HCT116 (cell line): ENCODE results near the gene PARP9.
A peak's percentile ranks its signal among the peaks of the same experiment; 100 is the strongest.

Experiments used
- CEBPB ChIP-seq: IDR thresholded peaks from 2 replicates; pipeline ENCODE4 v1.6.1; 2012; ENCODE audit warnings: low read depth
- CTCF ChIP-seq, 3 experiments: fragments of 200-600 bp in 1 of 3; sonication (generic) in 1 of 3; IDR thresholded peaks in 2 of 3; conservative IDR thresholded peaks in 1 of 3; 2 replicates each; pipeline ENCODE4 v1.5.1; 2012 to 2017; ENCODE audit warnings: low read depth in 2 of 3, low read length in 2 of 3, antibody characterized with exemption in 1 of 3, borderline replicate concordance in 1 of 3, control low read depth in 1 of 3, mild to moderate bottlenecking in 1 of 3, mixed read lengths in 1 of 3, mixed run types in 1 of 3, moderate library complexity in 1 of 3; ENCODE audit not compliant: insufficient read depth in 1 of 3
- EZH2 ChIP-seq: fragments of 200-600 bp; sonication (generic); IDR thresholded peaks from 2 replicates; pipeline ENCODE4 v1.6.1; 2017; ENCODE audit warnings: antibody characterized with exemption, mixed run types
- JUND ChIP-seq: IDR thresholded peaks from 2 replicates; pipeline ENCODE4 v1.6.1; 2012
- MAX ChIP-seq: IDR thresholded peaks from 2 replicates; pipeline ENCODE4 v1.6.1; 2012
- POLR2A ChIP-seq: IDR thresholded peaks from 2 replicates; pipeline ENCODE4 v1.7.0; 2011; ENCODE audit warnings: borderline replicate concordance; ENCODE audit not compliant: insufficient read depth, insufficient read length; ENCODE audit errors: extremely low read depth
- POLR2AphosphoS5 ChIP-seq: IDR thresholded peaks from 2 replicates; pipeline ENCODE4 v1.6.1; 2011; ENCODE audit warnings: mild to moderate bottlenecking, low read depth, low read length, moderate library complexity
- REST ChIP-seq: IDR thresholded peaks from 2 replicates; pipeline ENCODE4 v1.6.1; 2012; ENCODE audit warnings: low read depth
- SRF ChIP-seq: IDR thresholded peaks from 2 replicates; pipeline ENCODE4 v1.6.1; 2012; ENCODE audit warnings: low read depth
- ZBTB33 ChIP-seq: IDR thresholded peaks from 2 replicates; pipeline ENCODE4 v1.6.1; 2011; ENCODE audit warnings: mild to moderate bottlenecking, low read length, moderate library complexity; ENCODE audit not compliant: insufficient replicate concordance; ENCODE audit errors: extremely low read depth

GRCh38 chr3:122560680-122561079 is 3.4 kb downstream of the PARP9 start:
- TF ChIP-seq POLR2AphosphoS5 (no peak), POLR2A (no peak), CTCF (IDR thresholded peaks at IDR 0.05 in 2 of 3, conservative IDR thresholded peaks at IDR 0.05 in 1 of 3; ENCODE audit: borderline replicate concordance in 1 of 3, insufficient read depth in 1 of 3, low read depth in 2 of 3, low read length in 2 of 3) (peak; percentile 58 to 78 (median 61)), SRF (no peak), REST (no peak), JUND (no peak; the same call in 1 of the 2 replicates), CEBPB (no peak), EZH2 (no peak), ZBTB33 (no peak), MAX (no peak)
